Glutamatergic neuron (in vitro differentiated cells): ENCODE measurements around the gene PRELP. TPM values are rescaled to one million over a fixed set of nuclear protein-coding genes. Genes with fewer than 3 reads are reported as not detected.

Source experiments
- DNase-seq: peaks from one replicate; pipeline ENCODE4 v3.0.0; 2022
- H3K27ac Mint-ChIP-seq: one replicate; pipeline ENCODE4 v1.8.0; 2020; ENCODE audit warnings: mild to moderate bottlenecking, mixed read lengths, inconsistent platforms; ENCODE audit not compliant: unreplicated experiment
- H3K27me3 Mint-ChIP-seq: one replicate; pipeline ENCODE4 v1.8.0; 2020; ENCODE audit warnings: mild to moderate bottlenecking, moderate library complexity, mixed read lengths, inconsistent platforms; ENCODE audit not compliant: unreplicated experiment
- H3K36me3 Mint-ChIP-seq: one replicate; pipeline ENCODE4 v1.8.0; 2020; ENCODE audit warnings: mild to moderate bottlenecking, mixed read lengths, inconsistent platforms; ENCODE audit not compliant: unreplicated experiment
- H3K4me1 Mint-ChIP-seq: one replicate; pipeline ENCODE4 v1.8.0; 2020; ENCODE audit warnings: mild to moderate bottlenecking, low read depth, mixed read lengths, inconsistent platforms; ENCODE audit not compliant: unreplicated experiment
- H3K4me3 Mint-ChIP-seq: one replicate; pipeline ENCODE4 v1.8.0; 2020; ENCODE audit warnings: mild to moderate bottlenecking, mixed read lengths, inconsistent platforms; ENCODE audit not compliant: unreplicated experiment
- H3K9me3 Mint-ChIP-seq: one replicate; pipeline ENCODE4 v1.8.0; 2020; ENCODE audit warnings: mild to moderate bottlenecking, moderate library complexity, mixed read lengths, inconsistent platforms; ENCODE audit not compliant: unreplicated experiment
- total RNA-seq: library from RNA; stranded (reverse); fragmentation: NEBNext Ultra II Directional; extraction: Animal tissue kit (Norgen Biotek cat#: 25700); gene quantifications from one replicate; pipeline ENCODE4 v1.2.1, GENCODE V29; 2021; ENCODE audit not compliant: unreplicated experiment
- TF ChIP-seq, protein P1 (sequence below): fragments of 200-600 bp; sonication (generic); IDR thresholded peaks from one replicate; pipeline ENCODE4 v1.5.0; 2021; ENCODE audit not compliant: partially characterized antibody, unreplicated experiment

PRELP gene
- total RNA-seq, 1 donor from 2014 or later = not detected

DNA sequence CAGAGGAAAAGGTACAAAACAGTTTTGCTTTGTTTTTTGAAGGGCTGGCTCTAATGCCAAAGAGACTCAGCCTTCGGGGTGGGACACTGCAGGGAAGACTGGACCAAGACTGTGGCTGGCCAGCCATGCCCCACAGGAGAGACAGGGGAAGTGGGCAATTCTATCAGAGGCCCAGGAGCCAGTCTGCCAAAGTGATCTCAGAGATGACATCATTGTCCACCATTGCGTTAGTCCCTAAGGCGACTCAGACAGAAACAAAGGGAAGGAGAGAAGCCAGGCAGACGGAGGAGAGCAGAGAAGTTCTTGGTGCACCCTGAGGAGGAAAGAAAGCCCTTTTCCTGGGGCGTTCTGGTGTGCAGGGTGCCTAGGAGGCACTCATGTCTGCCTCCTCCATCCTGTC is 44.7 kb downstream of the PRELP start:
- Mint-ChIP-seq H3K9me3 (peaks cover 2% of the 10 kb centered on the region), H3K27ac (no peak overlapping the region), H3K27me3 (peaks cover 14% of the 10 kb centered on the region), H3K4me3 (no peak overlapping the region), H3K36me3 (no peaks in the 10 kb centered on the region), H3K4me1 (peaks cover 14% of the 10 kb centered on the region)
- no peak for DNase-seq
- TF ChIP-seq, protein P1, sequence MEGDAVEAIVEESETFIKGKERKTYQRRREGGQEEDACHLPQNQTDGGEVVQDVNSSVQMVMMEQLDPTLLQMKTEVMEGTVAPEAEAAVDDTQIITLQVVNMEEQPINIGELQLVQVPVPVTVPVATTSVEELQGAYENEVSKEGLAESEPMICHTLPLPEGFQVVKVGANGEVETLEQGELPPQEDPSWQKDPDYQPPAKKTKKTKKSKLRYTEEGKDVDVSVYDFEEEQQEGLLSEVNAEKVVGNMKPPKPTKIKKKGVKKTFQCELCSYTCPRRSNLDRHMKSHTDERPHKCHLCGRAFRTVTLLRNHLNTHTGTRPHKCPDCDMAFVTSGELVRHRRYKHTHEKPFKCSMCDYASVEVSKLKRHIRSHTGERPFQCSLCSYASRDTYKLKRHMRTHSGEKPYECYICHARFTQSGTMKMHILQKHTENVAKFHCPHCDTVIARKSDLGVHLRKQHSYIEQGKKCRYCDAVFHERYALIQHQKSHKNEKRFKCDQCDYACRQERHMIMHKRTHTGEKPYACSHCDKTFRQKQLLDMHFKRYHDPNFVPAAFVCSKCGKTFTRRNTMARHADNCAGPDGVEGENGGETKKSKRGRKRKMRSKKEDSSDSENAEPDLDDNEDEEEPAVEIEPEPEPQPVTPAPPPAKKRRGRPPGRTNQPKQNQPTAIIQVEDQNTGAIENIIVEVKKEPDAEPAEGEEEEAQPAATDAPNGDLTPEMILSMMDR = no peak

GRCh38 chr1:203521074-203521794 is 45.6 kb downstream of the PRELP start:
- Mint-ChIP-seq H3K27me3 (peaks cover 10% of the 10 kb centered on the region), H3K9me3 (no peaks in the 10 kb centered on the region), H3K27ac (no peak overlapping the region), H3K4me1 (peaks cover 13% of the 10 kb centered on the region), H3K4me3 (no peak overlapping the region), H3K36me3 (no peaks in the 10 kb centered on the region)
- no peak for DNase-seq
- TF ChIP-seq, protein P1 = no peak

GRCh38 chr1:203521812-203522211 is 46.2 kb downstream of the PRELP start:
- Mint-ChIP-seq H3K27ac (no peak overlapping the region), H3K27me3 (peaks cover 10% of the 10 kb centered on the region), H3K9me3 (no peaks in the 10 kb centered on the region), H3K4me3 (no peak overlapping the region), H3K4me1 (peaks cover 10% of the 10 kb centered on the region), H3K36me3 (no peaks in the 10 kb centered on the region)
- DNase-seq = no peak
- TF ChIP-seq, protein P1 = no peak

DNA sequence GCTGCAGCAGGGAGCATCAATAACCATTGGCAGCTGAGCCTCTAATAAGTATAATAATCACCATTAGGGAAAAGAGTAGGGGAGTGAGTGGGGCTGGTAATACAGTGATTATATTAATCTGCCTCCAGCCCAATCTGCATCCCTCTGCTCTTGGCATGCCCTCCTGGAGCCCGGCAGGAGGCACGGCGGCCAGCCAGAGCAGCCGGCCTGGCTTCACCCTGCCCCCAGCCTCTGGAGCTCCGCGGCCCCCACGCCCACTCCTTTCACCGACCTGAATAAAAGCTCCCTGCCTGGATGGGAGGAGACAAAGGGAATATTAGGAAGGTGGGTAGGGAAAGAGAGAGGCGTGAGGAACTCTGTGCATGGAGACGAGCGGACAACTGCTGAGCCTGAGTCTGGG is 46.6 kb downstream of the PRELP start:
- Mint-ChIP-seq H3K4me1 (peaks cover 14% of the 10 kb centered on the region), H3K27ac (no peak overlapping the region), H3K4me3 (no peak overlapping the region), H3K27me3 (peaks cover 11% of the 10 kb centered on the region), H3K36me3 (no peaks in the 10 kb centered on the region), H3K9me3 (peaks cover under 1% of the 10 kb centered on the region)
- TF ChIP-seq, protein P1 = no peak
- DNase-seq = no peak

- Mint-ChIP-seq H3K27ac (no peak overlapping the region), H3K27me3 (peaks cover 11% of the 10 kb centered on the region), H3K4me1 (peaks cover 13% of the 10 kb centered on the region), H3K36me3 (no peaks in the 10 kb centered on the region), H3K4me3 (no peak overlapping the region), H3K9me3 (peaks cover 3% of the 10 kb centered on the region)
- TF ChIP-seq, protein P1 = no peak
- DNase-seq = no peak
These were observed 48.1 kb downstream of the PRELP start for GRCh38 chr1:203523667-203524066.
